GM12878 (cell line): ENCODE data around the gene GSG1L. TPM values are rescaled to one million over a fixed set of nuclear protein-coding genes. Genes with fewer than 3 reads are reported as not detected.

Source experiments
- ATAC-seq: fragments of 200-7000 bp; cut with Tn5 transposase; 3 replicates; pipeline ENCODE4 v1.9.1; 2020; ENCODE audit warnings: mild to moderate bottlenecking, moderate library complexity
- BruUV-seq: library from RNA; stranded (reverse); fragments of 400-500 nt; replicated peaks from 2 replicates; lab custom pipeline; 2021; lab: Mats Ljungman, UMichigan
- CTCF ChIA-PET: fragments of 300-600 bp; sonication (Branson Sonifier 250); formaldehyde crosslinking; extraction: SDS; loops from one replicate; lab custom pipeline; 2021; ENCODE audit warnings: inconsistent platforms; lab: Yijun Ruan, JAX
- POLR2A ChIA-PET: fragments of 350-600 bp; formaldehyde crosslinking; extraction: SDS; loops from one replicate; lab custom pipeline; 2021; ENCODE audit warnings: inconsistent platforms; lab: Charles Lee
- RAD21 ChIA-PET: fragments of 300-600 bp; sonication (Branson Sonifier 250); formaldehyde crosslinking; loops from one replicate; lab custom pipeline; 2023; ENCODE audit warnings: antibody characterized with exemption; ENCODE audit not compliant: unreplicated experiment; lab: Charles Lee
- SMC1A ChIA-PET: fragments of 300-600 bp; sonication (Branson Sonifier 250); formaldehyde crosslinking; loops from one replicate; lab custom pipeline; 2023; ENCODE audit not compliant: unreplicated experiment, uncharacterized antibody; lab: Charles Lee
- DNase-seq: peaks from one replicate; pipeline ENCODE4 v3.0.0-alpha.2; 2011; ENCODE audit warnings: low read depth, low spot score
- FAIRE-seq: peaks from 3 replicates; lab custom pipeline; 2011; peaks lifted over from hg19 to GRCh38; lab: Jason Lieb, UNC
- H2AFZ ChIP-seq: 2 replicates; pipeline ENCODE4 v1.6.0; 2011; ENCODE audit warnings: low read depth, low read length, control low read depth; ENCODE audit not compliant: control insufficient read depth
- H3K27ac ChIP-seq: 2 replicates; pipeline ENCODE4 v1.5.1; 2011; ENCODE audit warnings: control low read depth; ENCODE audit not compliant: control insufficient read depth, insufficient read depth
- H3K27me3 ChIP-seq, 2 experiments: replicated peaks in 1 of 2; 2 replicates each; pipeline versions ENCODE4 v1.6.0 to v1.6.1; 2011; ENCODE audit warnings: low read length in 1 of 2; ENCODE audit not compliant: control insufficient read depth in 2 of 2, insufficient read depth in 2 of 2
- H3K36me3 ChIP-seq, 2 experiments: 2 replicates each; pipeline ENCODE4 v1.5.1; 2011; ENCODE audit warnings: low read length in 1 of 2; ENCODE audit not compliant: control insufficient read depth in 2 of 2, insufficient read depth in 2 of 2
- H3K4me1 ChIP-seq: 2 replicates; pipeline ENCODE4 v1.6.1; 2011; ENCODE audit warnings: mild to moderate bottlenecking, low read length, moderate library complexity, mixed read lengths; ENCODE audit not compliant: control insufficient read depth, insufficient read depth
- H3K4me2 ChIP-seq: 2 replicates; pipeline ENCODE4 v1.6.0; 2011; ENCODE audit warnings: control low read depth; ENCODE audit not compliant: control insufficient read depth, insufficient read depth
- H3K4me3 ChIP-seq: fragments of 200-600 bp; sonication (generic); 2 replicates; pipeline ENCODE4 v1.5.1; 2016
- H3K79me2 ChIP-seq: 2 replicates; pipeline ENCODE4 v1.6.0; 2011; ENCODE audit warnings: low read length; ENCODE audit not compliant: control insufficient read depth, insufficient read depth
- H3K9ac ChIP-seq: 2 replicates; pipeline ENCODE4 v1.8.0; 2011; ENCODE audit warnings: low read length, control low read depth, mixed read lengths; ENCODE audit not compliant: control insufficient read depth, insufficient read depth
- H3K9me3 ChIP-seq: replicated peaks from 3 replicates; pipeline ENCODE4 v1.5.1; 2011; ENCODE audit warnings: mild to moderate bottlenecking, low read length; ENCODE audit not compliant: control insufficient read depth, insufficient read depth
- H4K20me1 ChIP-seq: 2 replicates; pipeline ENCODE4 v1.6.0; 2011; ENCODE audit not compliant: control insufficient read depth, insufficient read depth
- DPF2 ChIP-seq: fragments of 450-650 bp; IDR thresholded peaks from 2 replicates; pipeline ENCODE4 v1.6.1; 2017; ENCODE audit warnings: mild to moderate bottlenecking
- E2F4 ChIP-seq: IDR thresholded peaks from 2 replicates; pipeline ENCODE4 v1.6.1; 2012; ENCODE audit warnings: low read depth, low read length, improper control_type of control experiment
- EGR1 ChIP-seq, 2 experiments: IDR thresholded peaks; 1 replicate in 1 of 2; 2 replicates in 1 of 2; pipeline ENCODE4 v1.6.1; 2011 to 2012; ENCODE audit warnings: low read depth in 2 of 2, low read length in 2 of 2, borderline replicate concordance in 1 of 2, mild to moderate bottlenecking in 1 of 2, moderate library complexity in 1 of 2
- ETV6 ChIP-seq, 2 experiments: fragments of 450-650 bp in 1 of 2; IDR thresholded peaks in 1 of 2; conservative IDR thresholded peaks in 1 of 2; 2 replicates each; pipeline ENCODE4 v1.6.1; 2014; ENCODE audit warnings: antibody characterized with exemption in 1 of 2, borderline replicate concordance in 1 of 2, low read depth in 1 of 2, mild to moderate bottlenecking in 1 of 2, moderate library complexity in 1 of 2
- JUNB ChIP-seq: IDR thresholded peaks from 2 replicates; pipeline ENCODE4 v1.6.1; 2016; ENCODE audit warnings: antibody characterized with exemption, mild to moderate bottlenecking
- MTA3 ChIP-seq: IDR thresholded peaks from 2 replicates; pipeline ENCODE4 v1.6.1; 2012; ENCODE audit warnings: low read length, inconsistent platforms, borderline replicate concordance
- NR2F1 ChIP-seq: fragments of 450-650 bp; conservative IDR thresholded peaks from 2 replicates; pipeline ENCODE4 v1.6.1; 2017; ENCODE audit warnings: mild to moderate bottlenecking
- POLR2AphosphoS5 ChIP-seq: IDR thresholded peaks from 2 replicates; pipeline ENCODE4 v1.6.1; 2011; ENCODE audit warnings: mild to moderate bottlenecking, low read length, inconsistent platforms
- RAD21 ChIP-seq: IDR thresholded peaks from 2 replicates; pipeline ENCODE4 v1.6.1; 2011; ENCODE audit warnings: mild to moderate bottlenecking, low read depth, low read length, moderate library complexity; ENCODE audit not compliant: insufficient read depth
- ZBTB40 ChIP-seq: fragments of 450-650 bp; IDR thresholded peaks from 2 replicates; pipeline ENCODE4 v1.6.1; 2016; ENCODE audit warnings: mild to moderate bottlenecking, moderate library complexity, borderline replicate concordance
- ZNF217 ChIP-seq: fragments of 450-650 bp; IDR thresholded peaks from 2 replicates; pipeline ENCODE4 v1.6.1; 2017; ENCODE audit warnings: antibody characterized with exemption, mild to moderate bottlenecking
- ZNF384 ChIP-seq: IDR thresholded peaks from 2 replicates; pipeline ENCODE4 v1.6.1; 2012; ENCODE audit warnings: low read depth, mild to moderate bottlenecking, low read length, improper control_type of control experiment, borderline replicate concordance
- WGBS: methylation state at CpG from one replicate; pipeline ENCODE4 v1.1.6; 2016; ENCODE audit warnings: low lambda C conversion rate; ENCODE audit not compliant: insufficient replicate concordance, insufficient coverage; ENCODE audit errors: missing lambda C conversion rate; 5-methylcytosine and 5-hydroxymethylcytosine counted together
- in situ Hi-C: fragments of 300-500 bp; cut with MboI; formaldehyde crosslinking; loops from 9 replicates; pipeline ENCODE4 v1.14.3; 2018; ENCODE audit warnings: mixed read lengths
- intact Hi-C: fragments of 100-400 bp; cut with micrococcal nuclease; formaldehyde crosslinking; loops from one replicate; pipeline ENCODE4 v1.14.2; 2022; ENCODE audit not compliant: unreplicated experiment
- polyA plus RNA-seq, 11 experiments: library from polyadenylated mRNA; depleted of rRNA in 4 of 11; unstranded in 6 of 11; stranded (reverse) in 5 of 11; fragments of >200 nt; fragmentation: Nextera tagmentation in 4 of 11; fragmentation: Illumina TruSeq in 1 of 11; extraction: Ambion mirVana in 4 of 11; extraction: Trizol in 1 of 11; gene quantifications; 1 replicate in 1 of 11; 2 replicates in 10 of 11; pipeline versions ENCODE4 v1.2.1 to v1.2.3, GENCODE V29; 2011 to 2016; ENCODE audit warnings: inconsistent platforms in 2 of 11, missing spikeins in 2 of 11, low read depth in 1 of 11
- total RNA-seq, 4 experiments: library from RNA; depleted of rRNA in 3 of 4; stranded (reverse); fragments of >200 nt in 3 of 4; fragmentation: Illumina TruSeq in 1 of 4; extraction: Trizol in 1 of 4; gene quantifications; 2 replicates each; pipeline versions ENCODE4 v1.2.1 to v1.2.3, GENCODE V29; 2013 to 2021

GSG1L gene
- total and polyA plus RNA-seq, 10 of the 15 experiments (the other 5 are each of a cell fraction or from before 2014, with no cell fraction given) = not detected

GRCh38 chr16:28019218-28019617, 44.3 kb downstream of the GSG1L start:
- intact Hi-C loops = no loop called here

More at GRCh38 chr16:28019218-28019617, 44.3 kb downstream of the GSG1L start:
- FAIRE-seq = no peak
- H3K4me2 ChIP-seq = no peak overlapping the region
- POLR2A ChIA-PET = no interaction called here
- H3K4me3 ChIP-seq = no peak overlapping the region
- no peak for ATAC-seq
- no peaks in the 10 kb centered on the region for H3K36me3 ChIP-seq
- no peak overlapping the region for H3K9ac ChIP-seq
- no peaks in the 10 kb centered on the region for H4K20me1 ChIP-seq
- in situ Hi-C loops = no loop called here
- CTCF ChIA-PET = no interaction called here
- H3K79me2 ChIP-seq = no peaks in the 10 kb centered on the region
- 0% methylated on average over 5 of the region's 5 CpGs for WGBS
- no peaks in the 10 kb centered on the region; the same call in 2 of the 3 replicates for H3K9me3 ChIP-seq
- H3K27me3 ChIP-seq = peaks cover 0 to 2% of the 10 kb centered on the region in 2 experiments; a peak in 3 of 4 replicates
- SMC1A ChIA-PET = no interaction called here
- no peaks in the 10 kb centered on the region for H3K4me1 ChIP-seq
- no peak overlapping the region for H2AFZ ChIP-seq
- RAD21 ChIA-PET = no interaction called here
- no peak overlapping the region for H3K27ac ChIP-seq
- no TSS peak for BruUV-seq
- DNase-seq = no peak
- TF ChIP-seq ZBTB40 (no peak), ETV6 (conservative IDR thresholded peaks at IDR 0.05 in 1 of 2, IDR thresholded peaks at IDR 0.05 in 1 of 2; ENCODE audit: borderline replicate concordance in 1 of 2, low read depth in 1 of 2) (no peak), DPF2 (no peak), E2F4 (no peak), MTA3 (no peak), RAD21 (no peak), EGR1 (IDR thresholded peaks at IDR 0.05; ENCODE audit: borderline replicate concordance in 1 of 2, low read depth in 2 of 2, low read length in 2 of 2) (no peak), NR2F1 (no peak), ZNF384 (no peak), ZNF217 (no peak), JUNB (no peak), POLR2AphosphoS5 (no peak)
